ENCODE results near the gene FRS2.

- TF ChIP-seq CTCF (IDR thresholded peaks at IDR 0.05; ENCODE audit: poor library complexity, severe bottlenecking), result no peak
- no peak for TF ChIP-seq EP300 (conservative IDR thresholded peaks at IDR 0.05; ENCODE audit: poor library complexity, severe bottlenecking)
- no peak for TF ChIP-seq REST (IDR thresholded peaks at IDR 0.05; ENCODE audit: borderline replicate concordance)
- TF ChIP-seq POLR2AphosphoS5 (IDR thresholded peaks at IDR 0.05), result no peak
- no peak for TF ChIP-seq RAD21 (conservative IDR thresholded peaks at IDR 0.05)
- TF ChIP-seq SMC3 (conservative IDR thresholded peaks at IDR 0.05; ENCODE audit: poor library complexity), result no peak
- no peak for TF ChIP-seq MXI1 (conservative IDR thresholded peaks at IDR 0.05; ENCODE audit: poor library complexity, severe bottlenecking)
- TF ChIP-seq EZH2 (IDR thresholded peaks at IDR 0.05; ENCODE audit: borderline replicate concordance, insufficient read depth, low read length, poor library complexity, severe bottlenecking), result no peak
Observed at GRCh38 chr12:69578283-69578682, 108.1 kb downstream of the FRS2 start.

Measured in neural cell (in vitro differentiated cells).